Thyroid gland (tissue), 4 donors: ENCODE results near the gene TMEM271. TPM values are rescaled to one million over a fixed set of nuclear protein-coding genes. Genes with fewer than 3 reads are reported as not detected.

Source experiments
- DNase-seq, 2 donors: peaks; one replicate each; pipeline ENCODE4 v3.0.0-alpha.2; 2019
- H3K27ac ChIP-seq, 3 donors: fragments of 200-600 bp; sonication (generic); 1 replicate in 2 of 3; 2 replicates in 1 of 3; pipeline ENCODE4 v1.5.1; 2016 to 2019; ENCODE audit warnings: mild to moderate bottlenecking in 1 of 3, moderate library complexity in 1 of 3
- H3K27me3 ChIP-seq: fragments of 200-600 bp; sonication (generic); one replicate; pipeline ENCODE4 v1.5.1; 2019
- H3K36me3 ChIP-seq, 2 donors: fragments of 200-600 bp; sonication (generic); one replicate each; pipeline ENCODE4 v1.5.1; 2016 to 2019
- H3K4me1 ChIP-seq, 2 donors: fragments of 200-600 bp; sonication (generic); one replicate each; pipeline ENCODE4 v1.5.1; 2017 to 2019
- H3K4me3 ChIP-seq, 3 donors: fragments of 200-600 bp; sonication (generic); replicated peaks in 1 of 3; 1 replicate in 2 of 3; 2 replicates in 1 of 3; pipeline ENCODE4 v1.5.1; 2016; ENCODE audit warnings: mild to moderate bottlenecking in 1 of 3
- H3K9me3 ChIP-seq: fragments of 200-600 bp; sonication (generic); one replicate; pipeline ENCODE4 v1.5.1; 2017
- CTCF ChIP-seq, 6 experiments: fragments of 200-600 bp in 3 of 6; fragments of 450-650 bp in 3 of 6; sonication (generic) in 3 of 6; IDR thresholded peaks; one replicate each; pipeline ENCODE4 v1.5.1; 2016 to 2019; ENCODE audit warnings: antibody characterized with exemption in 6 of 6, mild to moderate bottlenecking in 2 of 6, inconsistent platforms in 1 of 6, moderate library complexity in 1 of 6
- POLR2A ChIP-seq, 2 donors: fragments of 450-650 bp; IDR thresholded peaks; one replicate each; pipeline ENCODE4 v1.6.1; 2017; ENCODE audit warnings: antibody characterized with exemption in 2 of 2, mild to moderate bottlenecking in 2 of 2, moderate library complexity in 1 of 2
- WGBS, 2 donors: methylation state at CpG; one replicate each; pipeline ENCODE4 v1.1.5; 2017; 5-methylcytosine and 5-hydroxymethylcytosine counted together
- intact Hi-C: fragments of 100-400 bp; cut with DNase I; formaldehyde crosslinking; loops from one replicate; pipeline ENCODE4 v1.15.1; 2023
- total RNA-seq, 4 donors: library from RNA; depleted of rRNA; stranded (reverse); fragments of >200 nt; gene quantifications; one replicate each; pipeline ENCODE4 v1.2.3, GENCODE V29; 2016

TMEM271 gene
- total RNA-seq, 4 donors from 2014 or later: not detected

DNA sequence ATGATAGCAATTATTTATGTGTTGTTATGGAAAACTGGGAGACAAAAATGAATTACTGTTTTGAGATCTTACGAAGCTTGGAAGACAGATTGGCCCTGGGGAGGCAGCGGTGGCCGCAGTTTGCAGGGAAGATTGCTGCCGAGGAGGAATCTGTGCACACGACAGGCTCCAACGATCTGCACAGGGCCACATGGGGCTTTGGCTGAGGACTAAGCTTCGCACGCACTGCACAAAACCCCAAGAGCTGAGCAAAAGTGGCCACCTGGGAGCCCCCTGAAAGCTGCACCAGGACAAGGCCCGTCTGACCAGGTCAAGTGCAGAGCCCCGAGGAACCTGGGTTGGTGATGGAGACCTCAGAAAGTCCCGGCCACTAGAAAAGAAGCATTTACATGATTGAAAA is 44.1 kb upstream of the TMEM271 start:
- DNase-seq: no peak
- no peaks in the 10 kb centered on the region for H3K36me3 ChIP-seq
- peaks cover 5 to 6% of the 10 kb centered on the region in 2 donors for H3K4me1 ChIP-seq
- no peak overlapping the region for H3K27ac ChIP-seq
- no peak for TF ChIP-seq CTCF (IDR thresholded peaks at IDR 0.05)
- no peak for TF ChIP-seq POLR2A (IDR thresholded peaks at IDR 0.05)
- no peak overlapping the region for H3K4me3 ChIP-seq
- 79 to 86% methylated on average over 11 of the region's 11 CpGs for whole genome bisulfite sequencing, 2 donors
- no peaks in the 10 kb centered on the region for H3K27me3 ChIP-seq
- intact Hi-C loops: no loop called here
- no peaks in the 10 kb centered on the region for H3K9me3 ChIP-seq

DNA sequence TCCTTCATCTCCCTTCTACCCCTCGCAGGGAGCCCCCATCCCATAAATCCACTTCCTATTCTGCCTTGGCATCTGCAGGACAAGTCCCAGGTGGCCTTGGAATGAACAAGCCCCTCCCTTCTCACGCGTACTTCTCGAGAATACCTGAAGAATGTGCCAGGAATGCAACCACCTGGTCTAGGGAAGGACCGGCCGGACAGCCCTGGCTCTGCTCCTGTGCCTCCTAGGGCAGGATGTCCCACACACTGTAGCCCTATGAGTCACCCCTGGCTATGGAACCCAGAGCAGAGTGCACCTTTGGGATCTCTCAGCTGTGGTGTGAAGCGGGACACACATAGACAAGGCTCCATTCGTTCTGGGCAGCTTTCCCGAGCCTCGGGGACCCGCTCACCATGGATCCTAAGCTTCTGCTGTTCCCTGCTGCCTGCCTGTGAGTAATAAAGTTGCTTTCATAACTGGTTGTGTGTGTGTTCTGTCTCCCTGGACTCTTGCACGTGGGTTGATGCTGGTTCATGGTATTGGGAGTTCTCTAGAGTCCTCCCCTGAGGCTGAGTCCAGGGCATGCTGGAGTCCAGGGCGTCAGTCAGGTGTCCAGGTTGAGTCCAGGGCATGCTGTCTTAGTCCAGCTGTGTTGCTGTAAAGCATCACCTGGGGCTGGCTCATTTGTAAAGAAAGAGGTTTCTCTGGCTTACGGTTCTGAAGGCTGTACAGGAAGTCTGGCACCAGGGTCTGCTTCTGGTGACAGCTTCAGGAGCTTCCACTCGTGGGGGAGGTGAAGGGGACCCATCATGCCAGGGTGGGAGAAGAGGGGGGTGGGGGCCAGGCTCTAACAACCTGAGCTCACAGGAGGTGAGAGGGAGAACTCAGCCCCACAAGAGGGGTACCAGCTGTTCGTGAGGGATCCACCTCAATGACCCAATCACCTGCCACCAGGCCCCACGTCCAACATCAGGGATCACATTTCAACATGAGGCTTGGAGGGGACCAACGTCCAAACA is 41.8 kb upstream of the TMEM271 start:
- no peak overlapping the region for H3K4me3 ChIP-seq
- no peaks in the 10 kb centered on the region for H3K36me3 ChIP-seq
- intact Hi-C loops: no loop called here
- TF ChIP-seq CTCF (IDR thresholded peaks at IDR 0.05) (no peak), POLR2A (IDR thresholded peaks at IDR 0.05) (no peak)
- H3K4me1 ChIP-seq: no peaks in the 10 kb centered on the region
- H3K27ac ChIP-seq: no peak overlapping the region
- H3K27me3 ChIP-seq: no peaks in the 10 kb centered on the region
- DNase-seq: peak; percentile 44 to 59
- H3K9me3 ChIP-seq: no peaks in the 10 kb centered on the region
- 53 to 57% methylated on average over 15 to 16 of the region's 18 CpGs for WGBS, 2 donors

DNA sequence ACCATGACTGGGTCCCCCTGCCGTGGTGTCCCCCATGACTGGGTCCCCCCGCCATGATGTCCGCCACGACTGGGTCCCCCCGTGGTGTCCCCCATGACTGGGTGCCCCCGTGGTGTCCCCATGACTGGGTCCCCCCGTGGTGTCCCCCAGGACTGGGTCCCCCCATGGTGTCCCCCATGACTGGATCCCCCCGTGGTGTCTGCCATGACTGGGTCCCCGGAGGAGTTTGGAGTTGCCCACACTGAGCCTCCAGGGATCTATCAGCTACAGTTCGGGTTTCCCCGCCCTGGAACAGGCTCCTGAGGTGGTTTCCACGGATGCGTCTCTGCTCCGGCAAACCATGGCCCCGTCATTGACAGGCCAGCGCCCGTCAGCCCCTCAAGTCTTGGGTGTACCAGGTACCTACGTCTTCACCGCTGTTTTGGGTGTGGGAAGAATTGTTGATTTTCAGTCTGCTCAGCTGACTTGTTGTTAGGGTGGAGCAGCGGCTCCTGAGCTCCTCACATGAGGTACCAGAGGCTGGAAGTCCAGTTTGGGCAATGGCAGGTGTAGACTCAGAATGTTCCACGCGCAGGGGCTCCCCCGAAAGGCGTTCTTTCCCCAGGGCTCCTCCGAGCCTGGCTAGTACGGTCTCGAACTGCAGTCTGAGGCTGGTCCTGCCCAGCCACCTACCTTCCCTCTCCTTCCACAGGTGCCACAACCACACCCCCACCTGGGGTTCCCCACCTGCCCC is 41.0 kb upstream of the TMEM271 start:
- Histone ChIP-seq H3K4me3 (no peak overlapping the region), H3K27me3 (no peaks in the 10 kb centered on the region), H3K4me1 (no peaks in the 10 kb centered on the region), H3K27ac (no peak overlapping the region), H3K36me3 (no peaks in the 10 kb centered on the region), H3K9me3 (no peaks in the 10 kb centered on the region)
- 91 to 94% methylated on average over 20 to 22 of the region's 27 CpGs for WGBS, 2 donors
- TF ChIP-seq POLR2A (IDR thresholded peaks at IDR 0.05) (no peak), CTCF (IDR thresholded peaks at IDR 0.05) (no peak)
- intact Hi-C loops: no loop called here
- DNase-seq: no peak

DNA sequence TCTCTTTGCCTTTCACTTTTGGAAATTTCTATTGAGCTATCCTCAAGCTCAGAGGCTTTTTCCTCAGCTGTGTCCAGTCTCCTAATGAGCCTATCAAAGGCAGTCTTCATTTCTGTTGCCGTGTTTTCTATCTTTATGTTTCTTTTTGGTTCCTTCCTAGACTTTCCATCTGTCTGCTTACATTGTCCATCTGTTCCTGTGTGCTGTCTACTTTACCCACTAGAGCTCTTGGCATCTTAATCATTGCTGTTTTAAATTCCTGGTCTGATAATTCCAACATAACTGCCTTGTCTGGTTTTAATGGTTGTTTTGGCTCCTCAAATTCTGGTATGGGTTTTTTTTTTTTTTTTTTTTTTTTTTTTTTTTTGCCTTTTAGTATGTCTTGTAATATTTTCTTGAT is 40.0 kb upstream of the TMEM271 start:
- intact Hi-C loops: no loop called here
- no peak for TF ChIP-seq POLR2A (IDR thresholded peaks at IDR 0.05)
- no peak for TF ChIP-seq CTCF (IDR thresholded peaks at IDR 0.05)
- Histone ChIP-seq H3K9me3 (no peaks in the 10 kb centered on the region), H3K36me3 (no peaks in the 10 kb centered on the region), H3K4me3 (no peak overlapping the region), H3K4me1 (no peaks in the 10 kb centered on the region), H3K27me3 (no peaks in the 10 kb centered on the region), H3K27ac (no peak overlapping the region)
- DNase-seq: no peak
- 80 to 89% methylated on average over 1 of the region's 1 CpG for WGBS, 2 donors

DNA sequence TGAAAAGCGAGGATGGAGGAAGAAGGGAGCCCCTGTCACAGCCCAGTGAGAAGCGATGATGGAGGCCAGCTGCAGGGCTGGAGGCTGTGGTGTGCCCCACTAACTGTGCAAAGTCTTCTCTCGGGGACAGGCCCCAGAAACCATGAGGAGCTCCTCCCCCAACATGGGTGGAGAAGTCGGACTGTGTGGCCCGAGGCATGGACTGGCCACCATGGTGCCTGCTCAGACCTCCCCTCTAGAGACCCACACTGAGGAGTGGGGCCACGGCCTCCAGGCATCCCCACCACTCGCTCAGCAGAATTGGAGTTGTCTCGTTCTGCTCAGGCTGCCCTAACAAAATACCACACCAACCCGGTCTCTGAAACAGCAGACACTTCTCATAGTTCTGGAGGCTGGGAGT is 37.0 kb upstream of the TMEM271 start:
- no peak for DNase-seq
- no peaks in the 10 kb centered on the region for H3K4me1 ChIP-seq
- WGBS, 2 donors: 83 to 85% methylated on average over 4 to 9 of the region's 9 CpGs
- H3K27ac ChIP-seq: no peak overlapping the region
- intact Hi-C loops: no loop called here
- H3K27me3 ChIP-seq: no peaks in the 10 kb centered on the region
- no peaks in the 10 kb centered on the region for H3K36me3 ChIP-seq
- TF ChIP-seq POLR2A (IDR thresholded peaks at IDR 0.05) (no peak), CTCF (IDR thresholded peaks at IDR 0.05) (no peak)
- no peaks in the 10 kb centered on the region for H3K9me3 ChIP-seq
- no peak overlapping the region for H3K4me3 ChIP-seq
